Activated naive CD4-positive, alpha-beta T cell treated with Interleukin-2 at 50 U/mL for 16 hours (primary cell): Measurements from ENCODE around the gene MIF4GD.
"Not testable (repeated sequence)": the region's sequence is repeated elsewhere in the genome, so short reads cannot be mapped to it uniquely, and the experiment has no call there.

Experiments
- DNase-seq: peaks from one replicate; pipeline ENCODE4 v3.0.0-alpha.2; 2020

Gene MIF4GD

DNA sequence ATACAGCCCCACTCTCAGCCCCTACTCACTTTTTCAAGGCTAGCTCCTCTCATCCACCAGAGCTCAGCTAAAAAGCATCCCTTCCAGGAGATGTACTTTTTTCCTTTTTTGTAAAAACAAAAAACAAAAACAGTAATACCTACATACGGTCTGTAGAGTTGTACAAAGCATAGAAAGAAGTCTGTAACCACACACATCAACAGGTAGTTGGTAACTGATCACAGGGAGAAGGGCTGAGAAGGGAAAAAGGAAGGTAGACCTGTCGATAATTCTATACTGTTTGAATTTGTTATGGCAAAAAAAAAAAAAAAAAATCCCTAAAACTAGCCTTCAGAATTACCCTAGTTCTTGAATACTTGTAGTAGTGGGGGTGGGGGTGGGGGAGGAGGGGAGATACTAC, 17.3 kb upstream of the MIF4GD start:
- DNase-seq = no peak

- DNase-seq = no peak
Observed at GRCh38 chr17:75287221-75287620, 16.2 kb upstream of the MIF4GD start.

DNA sequence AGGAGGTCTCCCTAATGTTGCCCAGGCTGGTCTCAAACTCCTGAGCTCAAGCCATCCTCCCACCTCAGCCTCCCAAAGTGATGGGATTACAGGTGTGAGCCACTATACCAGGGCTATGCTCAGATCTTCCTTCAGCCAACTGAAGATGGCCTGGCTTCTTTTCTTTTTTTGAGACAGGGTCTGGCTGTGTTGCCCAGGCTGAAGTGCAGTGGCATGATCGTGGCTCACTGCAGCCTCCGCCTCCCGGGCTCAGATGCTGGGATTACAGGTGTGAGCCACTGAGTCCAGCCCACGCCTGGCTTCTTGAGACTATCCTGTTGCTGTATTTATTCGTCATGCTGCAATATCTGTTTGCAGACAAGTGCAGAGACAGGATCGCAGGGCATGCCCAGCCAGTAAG, 14.1 kb upstream of the MIF4GD start:
- no peak for DNase-seq

- not testable (repeated sequence) for DNase-seq
Observed at GRCh38 chr17:75280189-75280588, 9.2 kb upstream of the MIF4GD start.

DNA sequence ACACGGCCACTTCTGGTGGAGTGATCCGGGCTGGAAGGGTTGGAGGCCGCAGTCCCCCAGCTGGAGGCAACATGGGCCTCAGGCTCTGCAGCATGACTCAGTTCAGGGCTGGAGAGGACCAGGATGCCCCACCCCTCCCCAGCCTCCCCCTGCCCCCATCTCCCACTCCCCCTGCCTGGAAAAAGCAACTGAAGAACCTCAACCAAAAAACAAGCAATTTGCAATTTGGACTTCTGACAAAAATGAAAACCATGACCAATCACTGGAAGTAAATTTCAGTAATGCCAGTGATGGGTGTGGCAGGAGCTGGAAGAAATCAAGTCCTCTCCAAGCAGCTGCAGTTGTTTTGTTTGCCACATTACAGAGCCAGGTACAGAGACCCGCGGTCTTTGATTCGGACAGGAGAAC, 6.6 kb upstream of the MIF4GD start:
- DNase-seq = no peak

DNA sequence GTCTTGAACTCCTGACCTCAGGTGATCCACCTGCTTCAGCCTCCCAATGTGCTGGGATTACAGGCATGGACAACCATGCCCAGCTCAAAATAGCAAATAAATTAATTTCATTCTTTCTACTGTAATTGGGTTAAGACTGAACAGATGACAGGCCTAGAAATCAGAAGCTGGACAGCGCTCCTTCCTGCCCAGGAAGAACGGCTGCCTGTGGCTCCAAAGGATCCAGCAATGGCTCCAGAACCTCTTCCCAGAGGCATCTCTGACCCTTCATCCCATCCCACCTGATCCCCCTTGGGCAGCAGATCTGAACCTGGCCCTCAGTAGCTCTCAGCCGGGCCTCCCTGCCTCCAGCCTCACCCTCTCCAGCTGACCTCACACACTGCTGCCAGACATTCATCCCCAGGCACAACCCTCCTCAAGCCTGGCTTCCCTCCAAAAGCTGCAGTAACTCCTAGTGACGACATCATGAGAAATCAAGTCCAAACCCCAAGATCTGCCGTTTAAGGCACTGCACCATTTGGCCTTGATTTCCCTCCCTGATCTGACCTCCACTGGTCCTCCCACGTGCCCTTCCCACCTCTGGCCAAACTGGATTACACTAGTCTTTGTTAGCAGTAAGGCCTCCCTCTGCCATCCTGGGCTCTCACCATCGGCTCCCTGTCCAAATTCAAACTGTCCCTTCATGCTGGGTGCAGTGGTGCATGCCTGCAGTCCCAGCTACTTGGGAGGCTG, 3.1 kb upstream of the MIF4GD start:
- DNase-seq = no peak

- no peak for DNase-seq
Observed at GRCh38 chr17:75272848-75273184, 1.8 kb upstream of the MIF4GD start.

GRCh38 chr17:75271955-75272847, 1.2 kb upstream of the MIF4GD start:
- peak; percentile 10 for DNase-seq

DNA sequence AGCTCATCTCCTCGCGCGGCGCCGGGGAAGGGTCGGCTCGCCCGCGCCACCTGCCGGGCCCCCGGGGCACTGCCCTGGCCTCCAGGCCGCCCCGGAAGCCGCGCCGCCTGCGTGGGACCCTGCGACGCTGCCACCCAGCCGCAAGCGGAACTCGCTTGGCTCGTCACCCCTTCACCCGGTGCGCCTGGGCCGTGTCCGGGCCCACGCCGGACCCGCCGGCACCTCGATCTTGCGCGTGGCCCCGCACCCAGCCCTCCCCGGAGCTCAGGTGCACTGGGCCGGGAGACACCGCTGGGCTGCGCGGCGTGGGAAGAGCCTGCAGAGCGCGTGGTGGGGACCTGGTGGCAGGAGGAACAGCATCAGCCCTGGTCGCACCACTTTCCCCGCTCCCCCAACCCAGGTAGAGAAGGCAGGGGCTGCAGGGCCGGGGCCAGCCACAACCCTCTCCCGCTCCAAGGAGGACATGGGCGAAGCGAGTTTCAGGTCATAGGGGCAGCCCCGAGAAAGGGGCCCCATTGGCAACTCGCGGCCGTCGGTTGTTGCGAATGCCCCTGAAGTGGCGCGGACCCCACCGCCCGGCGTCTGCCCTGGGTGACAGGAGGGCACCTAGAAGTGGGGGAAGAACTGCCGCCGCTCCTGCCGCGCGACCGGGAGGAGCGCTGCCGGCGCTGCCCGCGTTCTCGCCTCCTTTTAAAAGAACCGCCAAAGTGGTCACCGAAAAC, 363 bp upstream of the MIF4GD start:
- DNase-seq = peak; percentile 89

GRCh38 chr17:75270218-75270965, 639 bp downstream of the MIF4GD start:
- peak; percentile 56 for DNase-seq

- no peak for DNase-seq
Observed at GRCh38 chr17:75269844-75270217, 1.2 kb downstream of the MIF4GD start.

DNA sequence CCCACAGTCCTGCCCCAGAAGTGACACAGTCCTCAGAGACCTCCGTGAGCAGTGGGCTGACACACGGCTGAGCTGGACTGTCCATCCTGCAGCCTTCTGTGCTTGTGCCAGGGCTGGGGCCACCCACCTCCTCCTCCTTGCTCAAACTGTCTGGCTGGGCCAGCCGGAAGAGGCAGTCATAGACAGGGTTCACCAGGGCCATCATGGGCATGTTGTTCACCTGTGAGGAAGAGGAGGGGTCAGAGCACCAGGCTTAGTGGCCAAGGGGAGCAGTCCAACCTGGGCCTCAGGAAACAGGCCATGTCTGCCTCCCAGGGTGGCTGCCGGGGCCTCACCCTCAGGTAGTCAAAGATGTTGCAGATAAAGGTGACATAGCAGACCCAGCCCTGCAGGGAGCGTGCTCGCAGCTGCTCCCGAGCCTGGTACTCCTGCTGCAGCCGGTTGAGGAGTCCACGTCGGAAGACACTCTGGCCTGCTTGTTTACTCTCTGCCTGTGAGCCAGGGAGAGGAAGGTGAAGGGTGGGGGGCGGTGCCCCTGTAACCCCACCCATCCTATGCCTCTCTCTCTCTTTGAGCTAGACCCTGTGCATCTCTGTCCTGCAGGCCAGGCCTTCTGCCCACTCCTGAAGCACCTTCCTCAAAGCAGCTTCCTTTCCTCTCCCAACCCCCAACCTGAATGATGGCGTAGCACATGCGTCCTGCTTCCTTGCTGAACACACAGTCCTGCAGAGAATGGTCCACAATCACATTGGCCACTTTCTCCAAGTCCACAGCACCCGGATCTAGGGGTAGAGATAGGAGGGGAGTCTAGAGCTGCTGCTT, 3.4 kb downstream of the MIF4GD start:
- DNase-seq = no peak

GRCh38 chr17:75267153-75267410, 3.9 kb downstream of the MIF4GD start:
- DNase-seq = no peak

DNA sequence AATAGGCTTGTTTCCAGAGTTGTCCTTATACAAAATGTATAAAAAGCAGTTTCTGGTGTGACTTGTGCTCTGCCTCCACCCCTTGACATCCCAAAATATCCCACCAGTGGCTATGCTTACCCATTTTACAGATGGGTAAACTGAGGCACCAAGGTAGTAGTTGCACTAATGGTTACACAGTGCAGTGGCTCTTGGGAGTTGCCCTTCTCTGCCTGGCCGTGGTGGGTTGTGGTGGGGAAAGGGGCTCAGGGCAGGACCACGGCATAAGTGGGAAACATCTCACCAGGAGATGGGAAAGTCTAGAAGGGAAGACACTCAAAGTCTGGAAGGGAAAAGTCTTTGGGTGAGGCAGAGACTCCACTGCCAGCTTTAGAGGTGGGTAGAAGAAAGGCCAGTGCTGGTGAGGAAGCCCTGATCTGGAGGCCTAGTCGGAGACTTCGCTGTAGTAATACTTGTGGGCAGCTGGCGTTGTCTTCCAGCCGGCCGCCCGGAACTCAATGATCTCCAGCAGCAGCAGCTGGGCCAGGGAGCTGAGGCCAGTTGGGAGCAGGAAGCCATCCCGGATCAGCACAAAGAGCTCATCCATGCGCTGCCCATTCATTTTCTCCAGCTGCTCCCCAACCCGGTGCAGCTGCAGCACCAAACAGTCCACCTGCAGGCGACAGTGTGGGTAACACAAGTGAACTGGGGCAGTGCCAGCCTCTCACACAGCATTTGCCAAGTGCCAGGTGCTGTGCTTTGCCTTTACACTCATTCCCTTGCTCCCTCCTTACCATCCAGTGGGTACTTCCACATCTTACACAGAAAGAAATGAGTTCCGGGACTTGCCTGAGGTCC, 4.5 kb downstream of the MIF4GD start:
- DNase-seq = no peak

- DNase-seq = no peak
Observed at GRCh38 chr17:75265614-75266315, 5.3 kb downstream of the MIF4GD start.

DNA sequence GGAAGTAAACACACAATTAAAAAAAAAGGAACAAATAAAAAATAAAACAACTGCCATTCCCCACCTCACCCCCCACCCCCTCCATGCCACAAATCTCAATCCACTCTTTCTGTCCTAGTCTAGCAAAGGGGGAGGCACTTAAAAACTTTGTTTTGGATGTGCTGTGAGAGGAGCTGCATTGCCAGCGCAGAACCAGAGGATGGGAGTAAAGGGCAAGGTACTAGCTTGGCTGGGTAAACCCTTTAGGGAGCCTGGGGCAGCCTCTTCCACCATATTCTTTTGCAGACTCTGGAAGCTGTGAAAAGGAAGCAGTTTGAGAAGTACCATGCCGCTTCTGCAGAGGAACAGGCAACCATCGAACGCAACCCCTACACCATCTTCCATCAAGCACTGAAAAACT, 8.0 kb downstream of the MIF4GD start:
- no peak for DNase-seq

- DNase-seq = no peak
Observed at GRCh38 chr17:75262112-75262606, 8.9 kb downstream of the MIF4GD start.

GRCh38 chr17:75261336-75262111, 9.5 kb downstream of the MIF4GD start, which contains the start of the genes GGA3 and MRPS7:
Gene GGA3 (minus strand): TSS chr17:75261606. CDS start chr17:75261587, 19 bp downstream.
Gene MRPS7 (plus strand): TSS chr17:75261879. CDS start chr17:75261901, 22 bp downstream.
- DNase-seq = peak; percentile 95

DNA sequence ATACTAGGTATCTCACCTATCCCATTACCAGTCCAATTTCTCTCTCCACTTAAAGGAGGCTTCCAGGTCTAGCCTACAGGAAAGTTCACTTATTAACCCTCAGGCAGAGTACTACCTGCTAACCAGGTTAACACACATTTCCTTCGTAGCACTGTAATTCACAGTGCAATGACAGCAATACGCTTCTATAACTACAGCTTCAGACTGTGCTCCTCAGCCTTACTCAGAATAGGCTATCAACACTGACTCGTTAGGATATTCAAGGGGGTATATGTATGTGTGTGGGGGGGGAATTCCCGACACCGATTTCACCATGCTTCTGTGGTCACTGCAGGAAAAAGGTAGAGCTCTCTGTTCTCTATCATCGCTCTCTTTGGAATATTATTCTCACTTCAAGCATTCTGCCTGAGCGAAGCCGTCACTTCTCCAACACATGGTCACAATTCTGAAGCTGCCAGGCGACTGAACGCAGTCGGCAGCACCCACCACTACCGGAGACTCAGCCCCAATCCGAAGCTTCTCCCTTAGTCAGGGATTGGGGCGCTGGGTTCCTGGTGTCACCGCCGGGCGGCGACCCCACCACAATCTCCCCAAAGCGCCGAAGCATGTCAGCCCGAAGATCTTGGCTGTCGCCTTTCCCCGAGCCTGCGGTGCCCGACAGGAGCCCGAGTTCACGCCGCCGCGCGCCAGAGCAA, 10.2 kb downstream of the MIF4GD start:
- peak; percentile 66 for DNase-seq
